Keratinocyte (primary cell): Measurements from ENCODE around the gene CNKSR3. TPM values are rescaled to one million over a fixed set of nuclear protein-coding genes. Genes with fewer than 3 reads are reported as not detected.

Experiments used
- DNase-seq: peaks from one replicate; pipeline ENCODE4 v3.0.0-alpha.2; 2011; ENCODE audit warnings: low read depth, missing footprints, low spot score
- FAIRE-seq: peaks from 2 replicates; lab custom pipeline; 2011; peaks lifted over from hg19 to GRCh38; lab: Jason Lieb, UNC
- H2AFZ ChIP-seq: 2 replicates; pipeline ENCODE4 v1.6.0; 2012; ENCODE audit warnings: low read length, control low read depth, inconsistent platforms; ENCODE audit not compliant: control insufficient read depth
- H3K27ac ChIP-seq: 2 replicates; pipeline ENCODE4 v1.5.1; 2011; ENCODE audit warnings: low read length; ENCODE audit not compliant: control insufficient read depth, insufficient read depth
- H3K27me3 ChIP-seq: 3 replicates; pipeline ENCODE4 v1.6.0; 2011; ENCODE audit warnings: low read length; ENCODE audit not compliant: control insufficient read depth, insufficient read depth; ENCODE audit errors: extremely low read depth
- H3K36me3 ChIP-seq, 2 experiments: 2 replicates in 1 of 2; 3 replicates in 1 of 2; pipeline ENCODE4 v1.5.1; 2011; ENCODE audit warnings: low read length in 2 of 2, mild to moderate bottlenecking in 1 of 2; ENCODE audit not compliant: control insufficient read depth in 2 of 2, insufficient read depth in 2 of 2; ENCODE audit errors: extremely low read depth in 1 of 2
- H3K4me1 ChIP-seq: 3 replicates; pipeline ENCODE4 v1.5.1; 2011; ENCODE audit warnings: low read length; ENCODE audit not compliant: control insufficient read depth, insufficient read depth; ENCODE audit errors: extremely low read depth
- H3K4me2 ChIP-seq: 3 replicates; pipeline ENCODE4 v1.6.0; 2011; ENCODE audit warnings: low read depth, low read length; ENCODE audit not compliant: control insufficient read depth, insufficient read depth; ENCODE audit errors: extremely low read depth
- H3K4me3 ChIP-seq, 3 experiments: fragments of 200-600 bp in 1 of 3; sonication (generic) in 1 of 3; 2 replicates in 2 of 3; 3 replicates in 1 of 3; pipeline ENCODE4 v1.5.1; 2011 to 2016; ENCODE audit warnings: low read length in 3 of 3, mild to moderate bottlenecking in 3 of 3, control low read depth in 2 of 3, inconsistent platforms in 1 of 3, low read depth in 1 of 3, mixed read lengths in 1 of 3, mixed run types in 1 of 3, moderate library complexity in 1 of 3; ENCODE audit not compliant: control insufficient read depth in 2 of 3, insufficient read depth in 2 of 3; ENCODE audit errors: extremely low read depth in 1 of 3
- H3K79me2 ChIP-seq: 2 replicates; pipeline ENCODE4 v1.6.0; 2012; ENCODE audit warnings: low read length; ENCODE audit not compliant: control insufficient read depth, insufficient read depth
- H3K9ac ChIP-seq: 3 replicates; pipeline ENCODE4 v1.6.0; 2011; ENCODE audit warnings: low read length; ENCODE audit not compliant: control insufficient read depth, insufficient read depth; ENCODE audit errors: extremely low read depth
- H3K9me1 ChIP-seq: 3 replicates; pipeline ENCODE4 v1.6.0; 2011; ENCODE audit warnings: low read length; ENCODE audit not compliant: control insufficient read depth, insufficient read depth; ENCODE audit errors: extremely low read depth
- H3K9me3 ChIP-seq: 2 replicates; pipeline ENCODE4 v1.5.1; 2012; ENCODE audit warnings: low read depth, low read length; ENCODE audit not compliant: control insufficient read depth
- H4K20me1 ChIP-seq: 3 replicates; pipeline ENCODE4 v1.6.0; 2011; ENCODE audit warnings: low read length; ENCODE audit not compliant: control insufficient read depth, insufficient read depth; ENCODE audit errors: extremely low read depth
- CTCF ChIP-seq, 3 experiments: IDR thresholded peaks in 1 of 3; conservative IDR thresholded peaks in 1 of 3; optimal IDR thresholded peaks in 1 of 3; 2 replicates in 2 of 3; 3 replicates in 1 of 3; pipeline versions ENCODE3 to v1.5.1; 2011; ENCODE audit warnings: low read length in 3 of 3, mild to moderate bottlenecking in 3 of 3, moderate library complexity in 2 of 3, control low read depth in 1 of 3, inconsistent platforms in 1 of 3; ENCODE audit not compliant: insufficient read depth in 2 of 3; ENCODE audit errors: extremely low read depth in 1 of 3
- EZH2 ChIP-seq: IDR thresholded peaks from one replicate; pipeline ENCODE4 v1.6.1; 2012; ENCODE audit warnings: inconsistent platforms, mild to moderate bottlenecking, low read length, moderate library complexity
- dilution Hi-C: fragments of 300-500 bp; cut with MboI; formaldehyde crosslinking; loops from one replicate; pipeline ENCODE4 v1.7.0; 2020; ENCODE audit warnings: low sequenced_read_pairs; ENCODE audit not compliant: extremely low pct_ligation_motif_present
- polyA plus RNA-seq, 5 experiments: library from polyadenylated mRNA; depleted of rRNA in 3 of 5; stranded (reverse) in 3 of 5; stranded (forward) in 1 of 5; unstranded in 1 of 5; fragments of >200 nt; gene quantifications; 1 replicate in 1 of 5; 2 replicates in 3 of 5; 3 replicates in 1 of 5; pipeline versions ENCODE4 v1.2.1 to v1.2.3, GENCODE V29; 2011 to 2012; ENCODE audit warnings: missing spikeins in 2 of 5, low read depth in 1 of 5, low replicate concordance in 1 of 5

The CNKSR3 gene
- polyA plus RNA-seq, 1 donor (not counting 4 experiments of a cell fraction or from before 2014, with no cell fraction given), result 2.0 TPM

- H3K4me3 ChIP-seq, result no peak overlapping the region
- no peak for TF ChIP-seq CTCF (optimal IDR thresholded peaks at IDR 0.05 in 1 of 3, IDR thresholded peaks at IDR 0.05 in 1 of 3, conservative IDR thresholded peaks at IDR 0.05 in 1 of 3; ENCODE audit: extremely low read depth in 1 of 3, insufficient read depth in 2 of 3, low read length in 3 of 3)
- TF ChIP-seq EZH2, result no peak
- FAIRE-seq, result no peak
- H3K9me3 ChIP-seq, result no peaks in the 10 kb centered on the region
- dilution Hi-C loops, result no loop called here
- H3K27me3 ChIP-seq, result no peaks in the 10 kb centered on the region
- H3K4me1 ChIP-seq, result no peaks in the 10 kb centered on the region
- H3K36me3 ChIP-seq, result no peaks in the 10 kb centered on the region
- H3K4me2 ChIP-seq, result no peak overlapping the region
- DNase-seq, result no peak
- no peaks in the 10 kb centered on the region for H4K20me1 ChIP-seq
- no peaks in the 10 kb centered on the region for H3K9me1 ChIP-seq
- H3K79me2 ChIP-seq, result no peaks in the 10 kb centered on the region
- H3K27ac ChIP-seq, result no peak overlapping the region
- H3K9ac ChIP-seq, result no peak overlapping the region
- H2AFZ ChIP-seq, result no peak overlapping the region
Measured at GRCh38 chr6:154549179-154549578, 38.7 kb upstream of the CNKSR3 start.

- Histone ChIP-seq H3K27me3 (no peaks in the 10 kb centered on the region), H3K36me3 (no peaks in the 10 kb centered on the region), H3K4me1 (no peaks in the 10 kb centered on the region), H4K20me1 (no peaks in the 10 kb centered on the region), H3K27ac (no peak overlapping the region), H3K9ac (no peak overlapping the region), H3K9me3 (no peaks in the 10 kb centered on the region), H2AFZ (no peak overlapping the region), H3K4me3 (no peak overlapping the region), H3K79me2 (no peaks in the 10 kb centered on the region), H3K4me2 (no peak overlapping the region), H3K9me1 (no peaks in the 10 kb centered on the region)
- DNase-seq (no peak), FAIRE-seq (no peak)
- TF ChIP-seq EZH2, result no peak
- TF ChIP-seq CTCF (optimal IDR thresholded peaks at IDR 0.05 in 1 of 3, IDR thresholded peaks at IDR 0.05 in 1 of 3, conservative IDR thresholded peaks at IDR 0.05 in 1 of 3; ENCODE audit: extremely low read depth in 1 of 3, insufficient read depth in 2 of 3, low read length in 3 of 3), result no peak
- dilution Hi-C loops, result no loop called here
Measured at GRCh38 chr6:154548130-154548830, 37.8 kb upstream of the CNKSR3 start.
